ENCODE measurements around the gene ZNF154. TPM values are rescaled to one million over a fixed set of nuclear protein-coding genes. Genes with fewer than 3 reads are reported as not detected.
A peak's percentile ranks its signal among the peaks of the same experiment; 100 is the strongest.

The ZNF154 gene
- total RNA-seq, 2 experiments from 2014 or later: 3.6 to 3.8 TPM

DNA sequence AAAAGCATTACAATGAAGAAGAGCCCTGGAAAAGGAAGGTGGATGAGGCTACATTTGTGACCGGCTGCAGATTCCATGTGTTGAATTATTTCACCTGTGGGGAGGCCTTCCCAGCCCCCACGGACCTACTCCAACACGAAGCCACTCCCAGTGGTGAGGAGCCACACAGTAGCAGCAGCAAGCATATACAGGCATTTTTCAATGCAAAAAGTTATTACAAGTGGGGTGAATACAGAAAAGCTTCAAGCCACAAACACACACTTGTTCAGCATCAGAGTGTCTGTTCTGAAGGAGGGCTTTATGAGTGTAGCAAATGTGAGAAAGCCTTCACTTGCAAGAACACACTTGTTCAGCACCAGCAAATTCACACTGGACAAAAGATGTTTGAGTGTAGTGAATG, 22.3 kb downstream of the ZNF154 start:
- intact Hi-C loops (cut with micrococcal nuclease): no loop called here
- ChIA-PET POLR2A (interaction anchor here (0.6 kb wide), 1 partner anchor 12 kb away, joined by 3 read pairs; no protein-coding TSS in a partner anchor), CTCF (no interaction called here)
- Mint-ChIP-seq H3K36me3 (ENCODE audit: low read depth) (peaks cover 94% of the 10 kb centered on the region), H3K4me1 (ENCODE audit: low read depth) (peaks cover 28% of the 10 kb centered on the region), H3K27me3 (no peaks in the 10 kb centered on the region), H3K4me3 (no peak overlapping the region), H3K27ac (no peak overlapping the region), H3K9me3 (peaks cover 75% of the 10 kb centered on the region)
- DNase-seq (no peak), ATAC-seq (no peak)
- TF ChIP-seq, protein P1, sequence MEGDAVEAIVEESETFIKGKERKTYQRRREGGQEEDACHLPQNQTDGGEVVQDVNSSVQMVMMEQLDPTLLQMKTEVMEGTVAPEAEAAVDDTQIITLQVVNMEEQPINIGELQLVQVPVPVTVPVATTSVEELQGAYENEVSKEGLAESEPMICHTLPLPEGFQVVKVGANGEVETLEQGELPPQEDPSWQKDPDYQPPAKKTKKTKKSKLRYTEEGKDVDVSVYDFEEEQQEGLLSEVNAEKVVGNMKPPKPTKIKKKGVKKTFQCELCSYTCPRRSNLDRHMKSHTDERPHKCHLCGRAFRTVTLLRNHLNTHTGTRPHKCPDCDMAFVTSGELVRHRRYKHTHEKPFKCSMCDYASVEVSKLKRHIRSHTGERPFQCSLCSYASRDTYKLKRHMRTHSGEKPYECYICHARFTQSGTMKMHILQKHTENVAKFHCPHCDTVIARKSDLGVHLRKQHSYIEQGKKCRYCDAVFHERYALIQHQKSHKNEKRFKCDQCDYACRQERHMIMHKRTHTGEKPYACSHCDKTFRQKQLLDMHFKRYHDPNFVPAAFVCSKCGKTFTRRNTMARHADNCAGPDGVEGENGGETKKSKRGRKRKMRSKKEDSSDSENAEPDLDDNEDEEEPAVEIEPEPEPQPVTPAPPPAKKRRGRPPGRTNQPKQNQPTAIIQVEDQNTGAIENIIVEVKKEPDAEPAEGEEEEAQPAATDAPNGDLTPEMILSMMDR (IDR thresholded peaks at IDR 0.05): no peak

DNA sequence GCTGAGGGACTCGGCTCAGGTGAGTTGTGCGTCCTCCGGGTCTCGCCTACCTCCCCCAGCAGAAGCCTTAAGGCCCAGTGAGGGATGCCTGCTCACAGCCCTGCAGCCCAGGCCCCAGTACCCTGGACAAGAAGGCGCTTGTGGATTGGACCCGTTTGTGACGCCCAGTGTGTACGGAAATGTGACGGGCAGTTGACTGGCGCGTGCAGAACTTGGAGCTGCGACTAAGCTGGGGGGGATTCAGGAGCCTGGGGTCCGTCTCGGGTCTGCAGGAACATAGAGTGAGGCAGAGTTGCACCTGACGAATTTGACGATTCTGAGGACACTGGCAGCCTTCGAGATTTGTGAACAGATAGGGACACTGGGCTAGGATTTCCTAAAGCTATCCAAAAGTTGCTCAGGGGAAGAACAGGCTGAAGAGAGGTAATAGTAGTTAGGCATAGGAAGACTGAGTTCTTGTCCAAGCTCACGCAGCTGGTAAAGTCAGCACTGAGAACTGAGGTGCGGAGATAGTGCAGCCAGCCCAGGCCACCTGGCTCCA, 26.7 kb downstream of the ZNF154 start:
- peak overlapping the region; percentile 97 for H3K4me3 Mint-ChIP-seq
- DNase-seq: no peak
- H3K27ac Mint-ChIP-seq: peak overlapping the region; percentile 93
- no peak for ATAC-seq
- ChIA-PET POLR2A (interaction anchor here (0.7 to 1.5 kb wide), 5 partner anchors 17 to 247 kb away, joined by 3 to 5 read pairs (median 3); partner anchors contain the start of genes ZNF749 and ZNF776), CTCF (interaction anchor here (0.6 to 2.2 kb wide), 9 partner anchors 8 to 206 kb away, joined by 3 to 6 read pairs (median 3); partner anchors contain the start of genes ZNF134, ZNF154 and ZNF211)
- peaks cover 28% of the 10 kb centered on the region for H3K4me1 Mint-ChIP-seq (ENCODE audit: low read depth)
- H3K36me3 Mint-ChIP-seq (ENCODE audit: low read depth): peaks cover 59% of the 10 kb centered on the region
- H3K27me3 Mint-ChIP-seq: no peaks in the 10 kb centered on the region
- intact Hi-C loops (cut with micrococcal nuclease): no loop called here
- peaks cover 52% of the 10 kb centered on the region for H3K9me3 Mint-ChIP-seq
- TF ChIP-seq, protein P1 (IDR thresholded peaks at IDR 0.05): no peak

DNA sequence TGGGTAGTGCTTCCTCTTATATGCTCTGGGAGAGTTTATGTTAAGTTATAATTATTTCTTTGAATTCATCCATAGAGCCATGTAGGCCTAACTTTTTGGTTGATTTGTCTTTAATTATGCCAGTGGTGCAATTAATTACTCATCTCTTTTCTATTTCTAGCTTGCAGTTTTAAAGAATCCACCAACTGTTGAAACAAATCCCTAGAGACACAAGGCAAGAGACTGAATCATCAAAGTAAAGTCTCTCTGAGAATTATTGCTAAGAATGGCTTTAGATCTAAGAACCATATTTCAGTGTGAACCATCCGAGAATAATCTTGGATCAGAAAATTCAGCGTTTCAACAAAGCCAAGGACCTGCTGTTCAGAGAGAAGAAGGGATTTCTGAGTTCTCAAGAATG, 33.1 kb downstream of the ZNF154 start:
- ChIA-PET POLR2A (no interaction called here), CTCF (no interaction called here)
- Mint-ChIP-seq H3K27me3 (peaks cover 10% of the 10 kb centered on the region), H3K4me3 (no peak overlapping the region), H3K4me1 (ENCODE audit: low read depth) (no peaks in the 10 kb centered on the region), H3K9me3 (peaks cover 9% of the 10 kb centered on the region), H3K36me3 (ENCODE audit: low read depth) (peaks cover 3% of the 10 kb centered on the region), H3K27ac (no peak overlapping the region)
- intact Hi-C loops (cut with micrococcal nuclease): no loop called here
- ATAC-seq (no peak), DNase-seq (no peak)
- TF ChIP-seq, protein P1 (IDR thresholded peaks at IDR 0.05): no peak

DNA sequence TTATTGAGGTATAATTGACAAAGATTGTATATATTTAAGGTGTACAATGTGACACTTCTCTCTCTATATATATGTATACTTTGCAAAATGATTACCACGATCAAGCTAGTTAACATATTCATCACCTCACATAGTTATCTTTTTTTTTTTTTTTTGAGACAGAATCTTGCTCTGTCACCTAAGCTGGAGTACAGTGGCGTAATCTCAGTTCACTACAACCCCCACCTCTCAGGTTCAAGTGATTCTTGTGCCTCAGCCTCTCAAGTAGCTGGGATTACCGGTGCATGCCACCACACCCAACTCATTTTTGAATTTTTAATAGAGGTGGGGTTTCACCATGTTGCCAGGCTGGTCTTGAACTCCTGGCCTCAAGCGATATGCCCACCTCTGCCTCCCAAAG, 36.5 kb downstream of the ZNF154 start:
- ATAC-seq: no peak
- Mint-ChIP-seq H3K27ac (no peak overlapping the region), H3K4me1 (ENCODE audit: low read depth) (no peaks in the 10 kb centered on the region), H3K4me3 (no peak overlapping the region), H3K36me3 (ENCODE audit: low read depth) (no peaks in the 10 kb centered on the region), H3K27me3 (peaks cover 15% of the 10 kb centered on the region), H3K9me3 (peaks cover 6% of the 10 kb centered on the region)
- ChIA-PET CTCF (interaction anchor here (1.4 kb wide), 2 partner anchors 9 to 127 kb away, joined by 3 to 4 read pairs; partner anchors contain the start of gene ZNF551), POLR2A (no interaction called here)
- TF ChIP-seq, protein P1 (IDR thresholded peaks at IDR 0.05): no peak
- DNase-seq: no peak
- intact Hi-C loops (cut with micrococcal nuclease): no loop called here

DNA sequence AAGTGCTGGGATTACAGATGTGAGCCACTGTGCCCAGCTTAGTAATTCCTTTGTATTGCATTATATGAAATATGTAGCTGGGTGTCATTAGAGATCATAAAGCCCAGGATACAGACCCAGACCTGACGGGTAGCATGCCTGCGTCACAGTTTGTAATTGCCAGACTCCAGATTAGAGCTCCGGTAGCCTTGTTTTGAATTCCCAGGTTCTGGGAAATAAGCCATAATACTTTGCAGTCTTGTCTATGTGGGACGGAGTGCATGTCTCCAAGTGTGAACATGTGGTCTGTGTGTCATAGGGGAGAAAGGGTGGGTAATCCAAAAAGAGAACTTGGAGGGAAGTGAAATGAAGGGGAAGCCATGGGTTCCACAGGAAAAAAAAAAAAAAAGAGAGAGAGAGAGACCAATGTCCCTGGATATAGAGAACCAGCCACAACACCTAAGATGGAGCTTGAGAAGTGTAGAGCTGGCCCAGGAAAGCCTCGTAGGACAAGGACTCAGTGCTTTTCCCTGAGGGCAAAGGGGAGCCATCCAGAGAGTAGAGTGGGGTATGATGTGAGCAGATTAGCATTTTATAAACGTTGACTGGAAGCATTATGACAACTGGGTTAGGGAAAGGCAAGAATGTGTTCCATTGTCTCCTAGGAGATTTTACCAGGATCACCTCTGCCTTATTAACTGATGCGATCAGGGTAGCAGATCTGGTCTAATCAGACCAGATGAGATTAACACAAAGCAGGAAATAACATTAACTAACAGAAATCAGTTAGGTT, 37.7 kb downstream of the ZNF154 start:
- intact Hi-C loops (cut with micrococcal nuclease): no loop called here
- H3K27ac Mint-ChIP-seq: no peak overlapping the region
- ChIA-PET CTCF (interaction anchor here (1.4 kb wide), 1 partner anchor 128 kb away, joined by 3 read pairs; no protein-coding TSS in a partner anchor), POLR2A (no interaction called here)
- TF ChIP-seq, protein P1 (IDR thresholded peaks at IDR 0.05): no peak
- DNase-seq (no peak), ATAC-seq (no peak)
- no peak overlapping the region for H3K4me3 Mint-ChIP-seq
- H3K27me3 Mint-ChIP-seq: peaks cover 20% of the 10 kb centered on the region
- H3K4me1 Mint-ChIP-seq (ENCODE audit: low read depth): no peaks in the 10 kb centered on the region
- H3K36me3 Mint-ChIP-seq (ENCODE audit: low read depth): no peaks in the 10 kb centered on the region
- H3K9me3 Mint-ChIP-seq: peaks cover 6% of the 10 kb centered on the region

Measured in activated CD8-positive, alpha-beta T cell treated with anti-CD3 and anti-CD28 coated beads for 36 hours (primary cell).